Gastroesophageal sphincter (tissue), 3 donors: Measurements from ENCODE around the gene YPEL3.

Experiments
- CTCF ChIP-seq, 4 experiments: fragments of 200-600 bp in 2 of 4; fragments of 450-650 bp in 2 of 4; sonication (generic) in 1 of 4; IDR thresholded peaks; one replicate each; pipeline ENCODE4 v1.5.1; 2017 to 2019; ENCODE audit warnings: antibody characterized with exemption in 4 of 4, mild to moderate bottlenecking in 2 of 4, moderate library complexity in 2 of 4
- EP300 ChIP-seq: sonication (generic); formaldehyde crosslinking; IDR thresholded peaks from one replicate; pipeline ENCODE4 v1.6.1; 2017; ENCODE audit warnings: antibody characterized with exemption, mild to moderate bottlenecking
- POLR2A ChIP-seq, 2 donors: fragments of 450-650 bp; IDR thresholded peaks; one replicate each; pipeline ENCODE4 v1.6.1; 2017; ENCODE audit warnings: antibody characterized with exemption in 2 of 2, mild to moderate bottlenecking in 2 of 2, moderate library complexity in 1 of 2
- POLR2AphosphoS5 ChIP-seq: sonication (generic); formaldehyde crosslinking; IDR thresholded peaks from one replicate; pipeline ENCODE4 v1.6.1; 2017; ENCODE audit warnings: antibody characterized with exemption

GRCh38 chr16:30132591-30132990 lies 36.6 kb upstream of the YPEL3 start:
- TF ChIP-seq POLR2A (IDR thresholded peaks at IDR 0.05) (no peak), CTCF (IDR thresholded peaks at IDR 0.05) (no peak), EP300 (no peak), POLR2AphosphoS5 (no peak)
